ENCODE results near the gene NEUROG2. TPM values are rescaled to one million over a fixed set of nuclear protein-coding genes. Genes with fewer than 3 reads are reported as not detected.

Gene NEUROG2
- total and polyA plus RNA-seq, 2 of the 8 experiments (the other 6 are each of a cell fraction or from before 2014, with no cell fraction given), result 0.03 TPM; not detected in 1

DNA sequence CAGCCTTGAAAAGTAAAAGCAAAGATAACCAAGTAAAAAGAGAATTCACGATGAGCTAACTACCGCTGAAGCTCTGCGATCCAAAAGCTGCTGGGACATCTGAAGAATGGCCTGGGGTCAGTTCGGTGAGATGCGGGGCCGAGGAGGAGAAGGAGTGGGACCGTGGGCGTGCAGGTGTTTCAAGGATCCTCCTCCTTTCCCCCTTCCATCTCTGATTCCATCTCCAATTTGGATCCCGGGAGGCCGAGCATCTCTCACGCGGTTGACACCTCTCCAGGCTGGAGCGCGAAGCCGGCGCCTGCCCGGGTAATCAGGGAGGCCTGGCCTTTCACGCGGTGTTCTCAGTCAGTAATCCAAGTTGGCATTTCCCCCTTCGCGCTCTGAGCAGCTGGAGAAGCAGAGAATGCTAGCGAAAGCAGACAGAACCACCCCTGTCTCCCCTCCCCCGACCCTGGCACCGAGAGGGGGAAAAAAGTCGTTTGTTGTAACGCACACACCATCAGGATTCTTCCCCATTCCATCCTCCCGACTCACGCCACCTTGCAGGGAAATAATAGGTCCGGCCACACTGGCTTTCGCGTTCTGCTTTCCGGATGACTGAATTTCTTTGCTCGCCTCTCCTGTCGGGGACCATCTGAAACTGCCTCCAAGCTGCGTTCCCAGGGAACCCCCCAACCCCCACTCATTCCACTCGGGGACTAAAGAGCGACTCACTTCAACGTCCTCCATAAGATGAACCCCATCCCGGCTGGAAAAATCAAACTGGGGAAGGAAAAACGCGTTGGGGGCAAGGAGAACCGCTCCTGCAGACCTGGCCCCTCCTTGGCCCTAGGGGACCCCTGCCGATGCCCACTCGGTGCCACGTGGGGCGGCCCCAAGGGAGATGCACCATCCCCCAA is 6.5 kb downstream of the NEUROG2 start (continued):
- TF ChIP-seq EZH2 (IDR thresholded peaks at IDR 0.05; ENCODE audit: low read depth, low read length, severe bottlenecking) (peak; percentile 95), RFX5 (IDR thresholded peaks at IDR 0.05; ENCODE audit: borderline replicate concordance, low read depth, low read length) (no peak), CTCF (IDR thresholded peaks at IDR 0.05; ENCODE audit: control extremely low read depth in 1 of 3, insufficient read depth in 1 of 3, low read depth in 1 of 3, low read length in 3 of 3) (no peak), TBP (IDR thresholded peaks at IDR 0.05; ENCODE audit: low read depth, low read length) (peak; percentile 64; the same call in 1 of the 2 replicates), SUZ12 (IDR thresholded peaks at IDR 0.05; ENCODE audit: low read length) (peak; percentile 89), HDAC6 (IDR thresholded peaks at IDR 0.05; ENCODE audit: low read depth, low read length) (no peak)

All from H1 (cell line).